Measurements from ENCODE around the gene ZNF438.
"Not testable (repeated sequence)": the region's sequence is repeated elsewhere in the genome, so short reads cannot be mapped to it uniquely, and the experiment has no call there.

The ZNF438 gene

DNA sequence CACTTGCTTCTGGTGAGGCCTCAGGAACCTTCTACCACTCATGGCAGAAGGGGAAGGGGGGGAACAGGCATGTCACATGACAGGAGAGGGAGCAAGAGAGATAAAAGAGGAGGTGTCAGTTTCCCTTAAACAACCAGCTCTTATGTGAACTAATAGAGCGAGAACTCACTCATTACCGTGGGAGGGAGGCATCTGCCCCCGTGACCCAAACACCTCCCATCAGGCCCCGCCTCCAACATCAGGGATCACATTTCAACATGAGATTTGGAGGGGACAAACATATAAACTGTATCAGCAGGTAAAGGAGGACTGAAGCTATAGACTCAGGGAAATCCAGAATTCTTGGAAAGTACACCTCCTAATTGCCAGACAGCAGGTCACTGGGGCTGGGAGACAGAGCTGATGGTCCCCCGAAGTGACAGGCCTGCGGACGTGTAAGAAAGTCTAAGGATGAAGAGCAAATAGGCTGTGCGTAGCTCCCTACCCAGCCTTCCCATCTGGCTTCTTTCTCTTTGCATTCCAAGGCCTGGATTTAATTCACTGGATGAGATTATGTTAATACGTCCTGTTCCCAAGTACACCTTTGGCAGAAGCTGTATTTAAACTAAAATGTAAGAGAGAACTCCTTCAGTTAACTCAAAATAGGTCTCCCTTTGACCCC lies 215.4 kb downstream of the ZNF438 start:
- no peak overlapping the region for H3K4me3 ChIP-seq (ENCODE audit: low read depth, low read length)

DNA sequence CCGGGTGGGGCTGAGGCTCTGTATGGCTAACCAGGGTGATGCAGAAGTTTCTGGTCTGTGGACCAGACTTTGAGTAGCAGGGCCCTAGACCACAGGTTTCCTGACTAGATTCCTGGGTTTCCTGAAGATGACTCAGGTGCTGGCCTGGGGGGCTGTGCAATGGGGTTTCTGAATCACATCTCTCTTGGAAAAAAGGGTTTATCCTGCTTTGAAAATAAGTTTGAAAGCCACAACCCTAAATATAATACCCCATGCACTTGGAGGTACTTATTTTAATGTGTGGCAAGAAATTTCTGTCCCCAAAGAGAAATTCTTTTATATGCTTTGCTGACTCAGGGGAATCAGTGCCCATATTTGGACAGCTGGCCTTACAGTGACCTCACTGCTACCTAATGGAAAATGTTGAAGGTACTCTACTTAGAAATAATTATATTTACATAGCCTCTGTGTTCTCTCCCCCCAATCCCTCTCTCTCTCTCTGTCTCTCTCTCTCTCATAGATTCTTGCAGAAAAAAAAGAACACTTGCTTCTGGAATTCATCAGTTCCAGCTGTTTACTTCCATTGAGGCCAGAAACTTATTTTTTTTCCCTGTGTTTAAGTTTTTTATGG lies 217.7 kb downstream of the ZNF438 start:
- no peak overlapping the region for H3K4me3 ChIP-seq (ENCODE audit: low read depth, low read length)

DNA sequence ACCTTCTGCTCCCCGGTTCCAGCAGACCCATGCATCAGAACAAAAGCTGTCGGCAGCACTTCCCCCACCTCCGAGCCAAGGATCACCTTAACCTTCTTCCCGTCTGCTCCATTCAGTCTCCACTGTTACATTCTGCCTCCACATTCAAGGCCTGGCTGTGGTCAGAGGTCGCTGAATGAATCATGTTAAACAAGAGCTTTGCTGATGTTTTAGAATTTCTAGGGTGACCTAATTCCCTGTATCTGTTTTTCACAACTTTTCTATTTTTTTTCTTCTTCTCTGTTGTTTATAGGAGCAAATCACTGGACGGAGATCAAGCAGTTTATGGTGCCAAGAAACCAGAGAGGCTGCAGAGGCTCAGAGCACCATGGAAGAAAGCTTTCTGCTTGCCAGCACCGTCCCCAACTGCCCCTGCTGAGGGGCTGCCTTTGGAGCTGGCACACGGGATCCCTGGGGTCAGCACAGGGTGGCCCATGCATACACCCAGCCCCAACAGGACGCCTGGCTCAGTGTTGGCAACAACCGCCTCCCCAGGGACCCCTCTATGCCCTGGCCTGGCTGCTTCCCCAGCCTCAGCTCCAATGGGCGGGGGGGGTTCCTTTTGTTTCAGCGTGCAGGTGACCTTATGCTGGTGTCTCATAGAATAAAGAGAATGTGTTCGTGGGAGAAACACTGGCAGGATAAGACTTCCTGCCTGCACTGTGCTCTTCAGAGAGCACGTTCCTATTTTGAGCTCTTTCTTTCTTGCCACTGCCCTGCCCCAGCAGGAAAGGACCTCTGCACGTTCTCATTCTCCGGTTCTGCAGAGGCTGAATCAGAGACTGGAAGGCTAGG lies 219.4 kb downstream of the ZNF438 start:
- no peak overlapping the region for H3K4me3 ChIP-seq (ENCODE audit: low read depth, low read length)

DNA sequence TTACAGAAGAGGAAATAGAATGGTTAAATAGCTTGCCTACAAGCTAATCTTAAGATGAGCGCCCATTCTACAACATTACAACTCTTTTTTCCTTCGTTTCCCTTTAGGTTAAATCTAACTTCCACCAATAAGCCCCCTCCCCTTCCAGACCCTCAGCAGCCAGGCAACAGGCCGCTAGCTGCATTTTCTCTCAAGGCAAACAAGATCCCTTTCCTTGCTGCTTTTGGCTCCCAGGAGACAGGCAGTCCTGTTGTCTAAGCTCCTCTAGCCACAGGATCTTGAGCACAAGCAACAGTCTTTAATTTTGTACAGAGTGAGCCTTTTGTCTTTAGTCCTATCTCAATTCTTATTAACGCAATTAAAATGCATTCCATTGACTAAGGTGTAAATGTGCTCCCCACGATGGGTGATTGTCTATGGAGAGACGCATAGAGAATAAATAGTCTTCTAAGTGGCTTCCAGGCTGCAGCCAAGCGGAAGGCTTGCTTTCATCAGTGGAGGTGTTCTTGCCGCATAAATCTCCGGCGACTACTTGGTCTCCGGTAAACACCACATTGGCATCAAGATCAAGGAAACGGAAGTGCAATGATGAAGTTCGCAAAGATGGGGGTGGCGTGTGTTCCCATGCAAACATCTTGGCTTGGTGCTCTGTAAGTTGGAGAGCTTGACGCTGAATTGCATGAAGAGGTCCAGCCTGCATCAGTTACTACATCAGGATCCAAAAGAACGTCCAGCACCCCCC lies 220.2 kb downstream of the ZNF438 start:
- H3K4me3 ChIP-seq (ENCODE audit: low read depth, low read length): no peak overlapping the region

DNA sequence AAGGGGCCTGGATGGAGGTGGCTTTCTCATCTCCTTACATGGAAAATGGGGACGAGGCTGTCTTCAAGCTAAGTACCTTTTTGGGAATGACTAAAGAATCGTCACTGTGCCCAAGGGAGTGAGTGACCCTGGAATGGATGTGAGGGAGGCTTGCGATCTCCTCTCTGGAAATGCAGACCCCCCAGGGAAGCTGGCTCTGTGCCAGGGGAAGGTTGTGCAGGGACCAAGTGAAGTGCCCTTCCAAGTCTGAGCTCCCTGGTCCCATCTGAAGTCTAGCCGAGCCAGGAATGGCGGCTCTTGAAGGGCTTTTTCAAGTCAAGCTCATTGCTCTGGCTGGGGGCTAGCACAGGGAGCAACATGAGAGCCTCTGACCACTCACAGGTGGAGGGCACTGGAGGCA lies 221.2 kb downstream of the ZNF438 start:
- H3K4me3 ChIP-seq (ENCODE audit: low read depth, low read length): no peak overlapping the region

DNA sequence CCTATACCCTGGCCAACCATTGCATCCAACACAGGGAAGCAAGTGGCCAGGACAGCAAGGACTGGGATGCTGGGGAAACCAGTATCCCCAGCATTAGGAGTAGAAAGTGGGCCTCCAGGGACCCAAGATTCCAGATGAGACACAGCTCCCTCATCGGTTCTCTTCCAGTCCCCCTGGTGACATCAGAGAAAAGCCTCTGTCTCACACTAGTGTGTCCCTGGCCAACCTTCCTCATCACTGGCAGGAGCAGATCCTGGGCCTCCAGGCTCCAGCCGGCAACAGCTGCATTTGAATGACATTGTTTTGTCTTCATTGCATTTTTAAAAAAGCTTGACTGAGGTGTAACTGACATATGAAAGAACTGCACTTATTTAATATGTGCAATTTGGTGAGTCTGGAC lies 224.8 kb downstream of the ZNF438 start:
- H3K4me3 ChIP-seq (ENCODE audit: low read depth, low read length): no peak overlapping the region

DNA sequence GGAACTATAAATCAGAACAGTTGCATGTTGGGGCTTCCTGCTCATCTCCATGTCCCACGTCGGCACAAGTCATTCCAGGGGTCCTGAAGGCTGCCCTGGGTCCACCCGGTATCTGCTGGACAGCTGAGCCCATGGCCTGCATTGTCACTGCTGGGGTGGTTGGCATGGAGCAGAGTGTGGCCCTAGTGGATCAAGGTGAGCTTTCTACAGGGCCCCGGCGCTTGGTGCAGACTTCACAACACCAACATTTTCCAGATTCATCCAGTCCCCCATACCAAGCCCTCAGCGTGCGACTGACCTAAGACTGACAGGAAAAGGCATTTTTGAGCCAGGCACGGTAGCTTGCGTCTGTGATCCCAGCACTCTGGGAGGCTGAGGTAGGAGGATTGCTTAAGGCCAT lies 226.6 kb downstream of the ZNF438 start:
- H3K4me3 ChIP-seq (ENCODE audit: low read depth, low read length): no peak overlapping the region

DNA sequence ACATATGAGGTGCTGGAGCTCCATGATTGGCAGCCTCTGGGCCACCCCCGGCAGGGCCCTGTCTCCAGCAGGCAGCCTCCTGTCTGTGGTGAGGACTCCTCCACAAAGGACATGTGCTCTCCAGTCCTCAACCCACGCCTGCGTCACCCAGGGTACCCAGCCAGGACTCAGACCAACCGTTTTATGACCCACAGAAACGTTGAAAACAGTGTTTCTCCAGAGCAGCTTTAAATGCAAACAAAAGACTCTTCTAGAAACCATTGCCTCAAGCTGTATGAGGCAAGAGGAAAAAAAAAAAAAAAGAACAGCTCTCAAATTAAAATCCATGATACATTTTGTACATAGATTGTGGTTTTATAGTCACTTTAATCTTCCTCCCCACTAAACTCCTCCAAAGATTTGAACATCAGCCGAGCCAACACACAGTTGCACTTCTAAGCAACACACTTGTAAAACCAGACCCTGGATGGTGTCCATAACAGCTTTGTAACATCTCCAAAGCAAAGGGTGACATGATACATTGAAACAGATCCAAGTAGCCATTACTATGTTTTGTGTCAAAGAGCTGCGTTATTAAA lies 227.1 kb downstream of the ZNF438 start:
- no peak overlapping the region for H3K4me3 ChIP-seq (ENCODE audit: low read depth, low read length)

DNA sequence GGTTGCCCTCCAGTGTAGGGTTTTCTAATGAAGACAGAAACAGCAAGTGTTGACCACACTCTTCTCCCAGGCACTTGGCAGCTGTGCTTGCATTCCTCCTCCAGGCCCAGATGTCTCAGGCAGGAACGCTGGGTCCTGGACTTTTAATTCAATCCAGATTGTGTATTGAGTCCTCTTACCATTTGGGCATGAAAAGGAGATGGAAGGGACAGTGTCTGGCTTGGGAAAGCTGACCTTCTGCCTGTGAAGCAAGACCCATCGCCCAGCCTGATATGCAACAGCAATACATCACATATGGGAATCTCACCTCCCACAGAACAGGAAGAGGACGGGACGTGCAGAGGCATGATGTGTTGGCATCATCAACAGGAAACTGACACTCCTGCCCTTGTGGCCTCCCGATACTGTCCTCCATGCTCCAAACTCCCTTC lies 227.8 kb downstream of the ZNF438 start:
- H3K4me3 ChIP-seq (ENCODE audit: low read depth, low read length): no peak overlapping the region

DNA sequence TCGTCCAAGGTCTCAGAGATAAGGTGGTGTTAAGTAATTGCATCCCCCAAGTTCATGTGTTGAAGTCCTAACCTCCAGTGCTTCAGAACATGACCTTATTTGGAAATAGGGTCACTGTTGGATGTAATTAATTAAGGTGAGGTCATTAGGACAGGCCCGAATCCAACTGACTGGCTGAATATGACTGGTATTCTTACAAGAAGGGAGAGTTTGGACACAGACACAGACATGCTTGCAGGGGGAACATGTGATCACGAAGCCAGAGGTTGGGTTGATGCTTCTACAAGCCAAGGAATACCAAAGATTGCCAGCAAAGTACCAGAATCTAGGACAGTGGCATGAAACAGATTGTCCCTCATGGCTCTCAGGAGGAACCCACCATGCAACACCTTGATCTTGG lies 228.6 kb downstream of the ZNF438 start:
- H3K4me3 ChIP-seq (ENCODE audit: low read depth, low read length): no peak overlapping the region

DNA sequence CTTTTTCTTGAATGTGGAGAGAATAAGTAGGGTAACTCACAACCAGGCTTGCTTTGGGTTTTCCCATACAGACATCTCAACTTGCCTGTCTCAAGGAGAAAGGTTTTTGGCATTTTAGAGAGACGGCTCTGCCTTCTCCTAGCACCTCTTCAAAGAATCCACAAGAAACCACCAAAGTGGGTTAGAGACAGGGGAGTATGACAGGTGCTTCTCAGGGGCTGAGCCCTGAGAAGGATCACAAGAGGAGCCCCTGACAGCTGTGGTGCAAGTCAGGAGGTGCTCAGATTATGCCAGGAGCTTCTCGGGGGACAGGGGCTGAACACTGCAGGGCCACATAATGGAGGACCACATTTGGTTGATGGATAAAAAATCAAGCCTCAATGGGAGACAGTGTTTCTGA lies 231.3 kb downstream of the ZNF438 start:
- H3K4me3 ChIP-seq (ENCODE audit: low read depth, low read length): no peak overlapping the region

DNA sequence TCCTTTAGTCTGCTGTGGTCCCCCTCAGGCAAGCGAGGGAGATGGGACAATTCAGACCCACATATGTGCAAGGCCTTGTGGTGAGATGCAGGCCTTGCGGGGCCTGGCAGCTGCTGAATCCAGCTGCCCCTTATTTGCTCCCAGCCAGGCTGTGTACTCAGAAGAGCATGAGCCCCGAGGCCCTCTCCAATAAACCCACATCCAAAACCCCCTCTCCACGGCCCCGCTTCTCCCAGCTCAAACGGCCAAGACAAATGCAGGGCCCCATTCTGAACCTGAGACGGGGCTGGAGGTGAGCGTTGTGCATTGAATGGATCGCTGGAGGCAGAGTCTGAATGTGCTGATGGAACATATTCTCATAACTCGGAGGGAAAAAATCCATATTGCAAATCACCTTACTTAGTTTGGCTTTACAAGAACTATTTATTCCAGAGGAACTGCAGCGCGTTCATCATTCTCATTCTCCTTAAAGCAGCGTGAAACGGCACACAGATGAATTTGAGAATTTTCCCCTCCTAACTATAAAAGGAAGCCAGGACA lies 232.9 kb downstream of the ZNF438 start:
- H3K4me3 ChIP-seq (ENCODE audit: low read depth, low read length): no peak overlapping the region

DNA sequence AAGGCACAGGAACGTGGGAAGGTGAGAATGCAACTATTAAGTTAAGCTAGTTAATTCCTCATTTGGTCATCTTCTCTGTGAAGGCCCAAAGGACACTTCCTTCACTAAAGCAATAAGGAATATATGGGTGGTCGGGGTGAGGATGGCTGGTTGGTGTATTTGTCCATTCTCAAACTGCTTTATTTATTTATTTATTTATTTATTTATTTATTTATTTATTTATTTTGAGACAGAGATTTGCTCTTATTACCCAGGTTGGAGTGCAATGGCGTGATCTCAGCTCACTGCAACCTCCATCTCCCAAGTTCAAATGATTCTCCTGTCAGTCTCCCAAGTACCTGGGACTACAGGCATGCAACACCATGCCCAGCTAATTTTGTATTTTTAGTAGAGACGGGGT lies 236.6 kb downstream of the ZNF438 start:
- H3K4me3 ChIP-seq (ENCODE audit: low read depth, low read length): not testable (repeated sequence)
